HG02884 (cell line): ENCODE results near the gene UNCX.
"Not testable (repeated sequence)": the region's sequence is repeated elsewhere in the genome, so short reads cannot be mapped to it uniquely, and the experiment has no call there.

ENCODE experiments used
- ATAC-seq: cut with Tn5 transposase; IDR thresholded peaks from one replicate; pipeline ENCODE4 v1.9.1; 2021; ENCODE audit warnings: mild to moderate bottlenecking, moderate library complexity; ENCODE audit not compliant: unreplicated experiment

UNCX gene

GRCh38 chr7:1232623-1233332 is at the start of gene UNCX:
Gene UNCX, plus strand, starts transcription at chr7:1232872. Its CDS starts 146 bp downstream, at chr7:1233018.
- no peak for ATAC-seq

- no peak for ATAC-seq
Observed at GRCh38 chr7:1187127-1187526, 45.5 kb upstream of the UNCX start.

GRCh38 chr7:1188720-1189294 is 43.9 kb upstream of the UNCX start:
- ATAC-seq: no peak

- no peak for ATAC-seq
Observed at GRCh38 chr7:1189986-1190772, 42.5 kb upstream of the UNCX start.

GRCh38 chr7:1192171-1192676 is 40.4 kb upstream of the UNCX start:
- no peak for ATAC-seq

- ATAC-seq: no peak
Observed at GRCh38 chr7:1193593-1194424, 38.9 kb upstream of the UNCX start.

- ATAC-seq: not testable (repeated sequence)
Observed at GRCh38 chr7:1196441-1196840, 36.2 kb upstream of the UNCX start.

- no peak for ATAC-seq
Observed at GRCh38 chr7:1196950-1197349, 35.7 kb upstream of the UNCX start.

GRCh38 chr7:1197997-1198625 is 34.6 kb upstream of the UNCX start:
- no peak for ATAC-seq

- no peak for ATAC-seq
Observed at GRCh38 chr7:1200045-1200444, 32.6 kb upstream of the UNCX start.

- no peak for ATAC-seq
Observed at GRCh38 chr7:1201916-1202315, 30.8 kb upstream of the UNCX start.

GRCh38 chr7:1202914-1203313 is 29.8 kb upstream of the UNCX start:
- not testable (repeated sequence) for ATAC-seq

- ATAC-seq: no peak
Observed at GRCh38 chr7:1204460-1205140, 28.1 kb upstream of the UNCX start.

- ATAC-seq: not testable (repeated sequence)
Observed at GRCh38 chr7:1205742-1206141, 26.9 kb upstream of the UNCX start.

GRCh38 chr7:1209097-1209496 is 23.6 kb upstream of the UNCX start:
- no peak for ATAC-seq

- ATAC-seq: no peak
Observed at GRCh38 chr7:1210321-1210978, 22.2 kb upstream of the UNCX start.

- no peak for ATAC-seq
Observed at GRCh38 chr7:1210979-1211608, 21.6 kb upstream of the UNCX start.

GRCh38 chr7:1211611-1212010 is 21.1 kb upstream of the UNCX start:
- no peak for ATAC-seq

- ATAC-seq: not testable (repeated sequence)
Observed at GRCh38 chr7:1212025-1212424, 20.6 kb upstream of the UNCX start.
